ENCODE measurements around the gene CECR2.

- TF ChIP-seq CTCF (IDR thresholded peaks at IDR 0.05; ENCODE audit: low read length) (no peak), EZH2 (optimal IDR thresholded peaks at IDR 0.05; ENCODE audit: low read depth, low read length) (no peak)
Measured at GRCh38 chr22:17603668-17604067, 234.4 kb downstream of the CECR2 start.
